MCF 10A (cell line): Measurements from ENCODE around the gene EIF2B2. TPM values are rescaled to one million over a fixed set of nuclear protein-coding genes. Genes with fewer than 3 reads are reported as not detected.

Experiments
- BruUV-seq: library from RNA; stranded (reverse); fragments of 400-500 nt; replicated peaks from 2 replicates; lab custom pipeline; 2021; lab: Mats Ljungman, UMichigan
- CTCF ChIA-PET: fragments of 300-600 bp; sonication (Branson Sonifier 250); formaldehyde crosslinking; extraction: SDS; loops from one replicate; lab custom pipeline; 2021; ENCODE audit warnings: antibody characterized with exemption, inconsistent platforms; lab: Yijun Ruan, JAX
- POLR2A ChIA-PET: fragments of 300-600, 350-650 bp; sonication (Branson Sonifier 250); formaldehyde crosslinking; extraction: SDS; loops from one replicate; lab custom pipeline; 2020; ENCODE audit warnings: antibody characterized with exemption, inconsistent platforms; lab: Yijun Ruan, JAX
- DNase-seq: peaks from one replicate; pipeline ENCODE4 v3.0.0-alpha.2; 2018; ENCODE audit not compliant: unreplicated experiment
- H3K27ac Mint-ChIP-seq: one replicate; pipeline ENCODE4 v1.8.0; 2022; ENCODE audit warnings: mild to moderate bottlenecking, low read depth, mixed read lengths; ENCODE audit not compliant: unreplicated experiment
- H3K27me3 Mint-ChIP-seq: one replicate; pipeline ENCODE4 v1.8.0; 2022; ENCODE audit warnings: mixed read lengths; ENCODE audit not compliant: insufficient read depth, unreplicated experiment
- H3K36me3 Mint-ChIP-seq: one replicate; pipeline ENCODE4 v1.8.0; 2022; ENCODE audit warnings: mild to moderate bottlenecking, moderate library complexity, mixed read lengths; ENCODE audit not compliant: insufficient read depth, unreplicated experiment
- H3K4me1 Mint-ChIP-seq: one replicate; pipeline ENCODE4 v1.8.0; 2022; ENCODE audit warnings: mixed read lengths; ENCODE audit not compliant: insufficient read depth, unreplicated experiment
- H3K4me3 Mint-ChIP-seq: one replicate; pipeline ENCODE4 v1.8.0; 2022; ENCODE audit warnings: mild to moderate bottlenecking, moderate library complexity, mixed read lengths; ENCODE audit not compliant: unreplicated experiment
- H3K9me3 Mint-ChIP-seq: one replicate; pipeline ENCODE4 v1.8.0; 2022; ENCODE audit warnings: mixed read lengths; ENCODE audit not compliant: unreplicated experiment
- intact Hi-C: fragments of 100-400 bp; cut with micrococcal nuclease; formaldehyde crosslinking; loops from 2 replicates; pipeline ENCODE4 v1.14.1; 2022
- total RNA-seq: library from RNA; stranded (reverse); gene quantifications from 2 replicates; pipeline ENCODE4 v1.2.3, GENCODE V29; 2022
- TF ChIP-seq, protein P1 (sequence below): fragments of 200-600 bp; IDR thresholded peaks from one replicate; pipeline ENCODE4 v1.8.0; 2022; ENCODE audit warnings: antibody characterized with exemption, mild to moderate bottlenecking; ENCODE audit not compliant: unreplicated experiment

EIF2B2 gene
- total RNA-seq, 1 experiment from 2014 or later, result 53.8 TPM

DNA sequence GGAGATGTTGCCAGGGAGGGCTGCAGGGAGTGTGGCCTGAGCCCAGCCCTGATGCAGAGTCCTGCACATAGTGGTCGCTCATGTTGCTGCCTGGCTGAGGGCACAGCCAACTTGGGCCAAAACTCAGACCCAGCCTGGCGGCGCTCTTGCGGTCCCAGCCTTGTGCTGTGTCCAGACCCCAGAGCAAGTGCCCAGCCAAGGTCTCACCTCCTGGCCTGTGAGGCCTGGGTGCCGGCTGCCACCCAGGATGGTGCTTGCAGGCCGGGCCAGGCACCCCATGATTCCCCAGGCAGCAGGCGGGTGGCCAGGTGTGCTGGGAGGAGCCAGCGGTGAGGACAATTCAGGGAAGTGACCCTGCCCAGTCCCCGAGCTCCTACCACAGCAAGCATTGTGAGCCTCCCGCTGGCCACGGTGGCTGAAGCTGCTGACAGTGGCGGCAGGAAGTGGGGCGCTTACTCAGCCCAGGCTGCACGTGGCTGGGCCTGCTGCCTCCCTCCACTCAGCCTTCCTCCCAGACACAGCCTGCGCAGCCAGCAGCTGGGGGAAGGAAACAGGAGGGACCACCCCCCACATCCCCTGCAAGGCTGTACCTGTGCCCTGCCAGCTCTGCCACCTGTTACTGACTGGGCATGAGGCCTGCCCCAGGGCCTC is 29.6 kb upstream of the EIF2B2 start:
- Mint-ChIP-seq H3K36me3 (no peaks in the 10 kb centered on the region), H3K4me1 (no peaks in the 10 kb centered on the region), H3K27ac (no peak overlapping the region), H3K9me3 (no peaks in the 10 kb centered on the region), H3K27me3 (no peaks in the 10 kb centered on the region), H3K4me3 (no peak overlapping the region)
- POLR2A ChIA-PET, result no interaction called here
- no peak for DNase-seq
- intact Hi-C loops, result no loop called here
- TF ChIP-seq, protein P1, sequence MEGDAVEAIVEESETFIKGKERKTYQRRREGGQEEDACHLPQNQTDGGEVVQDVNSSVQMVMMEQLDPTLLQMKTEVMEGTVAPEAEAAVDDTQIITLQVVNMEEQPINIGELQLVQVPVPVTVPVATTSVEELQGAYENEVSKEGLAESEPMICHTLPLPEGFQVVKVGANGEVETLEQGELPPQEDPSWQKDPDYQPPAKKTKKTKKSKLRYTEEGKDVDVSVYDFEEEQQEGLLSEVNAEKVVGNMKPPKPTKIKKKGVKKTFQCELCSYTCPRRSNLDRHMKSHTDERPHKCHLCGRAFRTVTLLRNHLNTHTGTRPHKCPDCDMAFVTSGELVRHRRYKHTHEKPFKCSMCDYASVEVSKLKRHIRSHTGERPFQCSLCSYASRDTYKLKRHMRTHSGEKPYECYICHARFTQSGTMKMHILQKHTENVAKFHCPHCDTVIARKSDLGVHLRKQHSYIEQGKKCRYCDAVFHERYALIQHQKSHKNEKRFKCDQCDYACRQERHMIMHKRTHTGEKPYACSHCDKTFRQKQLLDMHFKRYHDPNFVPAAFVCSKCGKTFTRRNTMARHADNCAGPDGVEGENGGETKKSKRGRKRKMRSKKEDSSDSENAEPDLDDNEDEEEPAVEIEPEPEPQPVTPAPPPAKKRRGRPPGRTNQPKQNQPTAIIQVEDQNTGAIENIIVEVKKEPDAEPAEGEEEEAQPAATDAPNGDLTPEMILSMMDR, result no peak
- no TSS peak for BruUV-seq
- CTCF ChIA-PET, result no interaction called here

DNA sequence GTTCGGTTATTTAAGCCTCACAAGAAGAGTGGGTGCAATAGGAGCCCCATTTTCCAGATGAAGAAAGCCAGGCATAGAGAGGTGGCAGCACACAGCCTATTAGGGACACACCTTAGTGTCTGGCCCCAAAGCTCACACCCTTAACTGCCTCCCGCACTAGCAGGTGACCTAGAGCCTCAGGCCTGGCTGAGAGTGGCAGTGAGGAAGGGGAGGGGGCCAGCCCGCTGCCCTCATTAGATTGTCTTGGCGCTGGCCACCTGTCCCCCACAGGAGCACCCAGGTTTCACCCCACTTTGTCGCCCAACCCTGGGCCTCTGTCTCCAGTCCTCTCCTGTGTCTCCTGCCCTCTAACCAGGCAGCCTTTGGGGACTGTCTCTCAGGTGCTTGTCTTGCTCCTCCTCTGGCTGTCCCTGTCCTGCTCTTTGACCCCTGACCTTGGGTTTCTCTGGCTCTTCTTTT is 28.8 kb upstream of the EIF2B2 start:
- no peak for DNase-seq
- Mint-ChIP-seq H3K27me3 (no peaks in the 10 kb centered on the region), H3K4me1 (peaks cover 3% of the 10 kb centered on the region), H3K9me3 (no peaks in the 10 kb centered on the region), H3K36me3 (peaks cover 1% of the 10 kb centered on the region), H3K27ac (no peak overlapping the region), H3K4me3 (no peak overlapping the region)
- POLR2A ChIA-PET, result no interaction called here
- CTCF ChIA-PET, result interaction anchor here (0.5 kb wide), 1 partner anchor 95 kb away, joined by 3 read pairs; no protein-coding TSS in a partner anchor
- TF ChIP-seq, protein P1, result no peak
- intact Hi-C loops, result no loop called here
- BruUV-seq, result no TSS peak

DNA sequence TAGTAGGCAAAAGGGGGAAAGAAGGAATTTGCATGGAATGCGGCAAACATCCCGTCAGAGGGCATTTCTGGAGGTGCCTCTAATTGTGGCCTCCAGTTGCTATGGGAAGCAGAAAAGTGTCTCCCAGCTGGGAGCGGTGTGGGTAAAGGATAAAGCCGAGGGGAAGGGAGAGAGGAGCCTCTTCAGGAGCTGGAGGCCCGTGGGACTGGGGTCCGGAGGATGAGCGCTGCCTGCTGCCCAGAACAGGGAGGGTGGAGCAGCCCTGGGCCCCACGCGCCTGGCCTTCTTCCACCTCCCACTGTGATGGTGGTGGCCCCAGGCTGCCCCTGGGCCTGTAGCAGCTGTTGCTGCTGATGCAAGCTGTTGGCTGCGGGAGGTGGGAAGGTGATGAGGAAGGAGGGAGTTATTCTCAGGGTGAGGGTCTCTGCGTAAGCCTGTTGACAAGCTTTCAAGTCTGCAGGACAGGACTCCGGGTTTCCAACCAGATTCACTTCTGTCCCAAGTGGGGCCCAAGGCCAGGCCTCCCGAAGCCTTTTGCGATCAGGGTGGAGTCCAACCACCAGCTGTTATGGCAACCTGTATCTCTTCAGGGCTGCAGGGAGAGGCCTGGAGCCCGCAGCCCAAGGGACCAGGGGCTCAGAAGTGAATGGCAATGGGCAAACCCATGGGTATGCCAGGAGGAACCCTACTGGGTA is 28.2 kb upstream of the EIF2B2 start:
- peaks cover 4% of the 10 kb centered on the region for H3K36me3 Mint-ChIP-seq
- no peak for DNase-seq
- ChIA-PET POLR2A (interaction anchor here (0.6 kb wide), 1 partner anchor 18 kb away, joined by 3 read pairs; no protein-coding TSS in a partner anchor), CTCF (interaction anchor here (1.4 kb wide), 1 partner anchor 29 kb away, joined by 3 read pairs; no protein-coding TSS in a partner anchor)
- H3K27me3 Mint-ChIP-seq, result no peaks in the 10 kb centered on the region
- TF ChIP-seq, protein P1, result no peak
- H3K27ac Mint-ChIP-seq, result no peak overlapping the region
- H3K9me3 Mint-ChIP-seq, result no peaks in the 10 kb centered on the region
- H3K4me1 Mint-ChIP-seq, result peaks cover 6% of the 10 kb centered on the region
- BruUV-seq, result no TSS peak
- intact Hi-C loops, result no loop called here
- H3K4me3 Mint-ChIP-seq, result no peak overlapping the region
